NCI-H446 (cell line): Measurements from ENCODE around the gene PARD6B.
A peak's percentile ranks its signal among the peaks of the same experiment; 100 is the strongest.
"Not testable (repeated sequence)": the region's sequence is repeated elsewhere in the genome, so short reads cannot be mapped to it uniquely, and the experiment has no call there.

ENCODE experiments used
- DNase-seq, 2 experiments: peaks; one replicate each; lab custom pipeline; 2025; lab: John Stamatoyannopoulos, UW

PARD6B gene, protein sequence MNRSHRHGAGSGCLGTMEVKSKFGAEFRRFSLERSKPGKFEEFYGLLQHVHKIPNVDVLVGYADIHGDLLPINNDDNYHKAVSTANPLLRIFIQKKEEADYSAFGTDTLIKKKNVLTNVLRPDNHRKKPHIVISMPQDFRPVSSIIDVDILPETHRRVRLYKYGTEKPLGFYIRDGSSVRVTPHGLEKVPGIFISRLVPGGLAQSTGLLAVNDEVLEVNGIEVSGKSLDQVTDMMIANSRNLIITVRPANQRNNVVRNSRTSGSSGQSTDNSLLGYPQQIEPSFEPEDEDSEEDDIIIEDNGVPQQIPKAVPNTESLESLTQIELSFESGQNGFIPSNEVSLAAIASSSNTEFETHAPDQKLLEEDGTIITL

GRCh38 chr20:50731055-50731929 is at the start of gene PARD6B:
Gene PARD6B (plus strand): TSS chr20:50731580. CDS start chr20:50731787, 207 bp downstream.
- peak; percentile 87 to 99 for DNase-seq

GRCh38 chr20:50682065-50682464 is 49.3 kb upstream of the PARD6B start:
- no peak for DNase-seq

- DNase-seq = no peak
Measured at GRCh38 chr20:50682947-50683530, 48.3 kb upstream of the PARD6B start.

DNA sequence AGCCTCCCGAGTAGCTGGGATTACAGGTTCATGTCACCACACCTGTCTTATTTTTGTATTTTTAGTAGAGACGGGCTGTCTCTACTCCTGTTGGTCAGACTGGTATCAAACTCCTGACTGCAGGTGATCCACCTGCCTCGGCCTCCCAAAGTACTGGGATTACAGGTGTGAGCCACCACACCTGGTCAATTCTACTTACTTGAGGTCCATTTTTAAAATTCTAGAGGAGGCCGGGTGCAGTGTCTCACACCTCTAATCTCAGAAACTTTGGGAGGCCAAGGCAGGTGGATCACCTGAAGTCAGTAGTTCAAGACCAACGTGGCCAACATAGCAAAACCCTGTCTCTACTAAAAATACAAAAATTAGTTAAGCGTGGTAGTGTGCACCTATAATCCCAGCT is 47.8 kb upstream of the PARD6B start:
- DNase-seq = no peak

DNA sequence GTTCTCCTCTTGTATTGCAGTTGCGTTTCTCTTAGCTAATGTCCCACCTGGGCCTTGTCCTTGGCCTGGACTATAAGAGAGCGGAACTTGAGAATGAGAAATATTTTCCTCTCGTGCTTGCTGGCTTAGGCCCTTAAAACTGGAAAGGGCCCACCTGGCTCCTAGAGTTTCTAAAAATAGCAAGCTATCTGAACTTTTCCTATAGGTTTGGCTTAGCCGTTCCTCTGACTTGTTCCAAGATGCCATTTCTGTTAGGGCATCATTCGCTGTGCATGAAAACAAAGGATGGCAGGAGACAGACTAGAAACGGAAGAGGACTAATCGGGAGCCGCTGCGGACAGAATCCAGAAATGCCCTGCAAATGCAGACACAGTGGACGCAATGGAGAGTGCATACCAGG is 44.6 kb upstream of the PARD6B start:
- no peak for DNase-seq

DNA sequence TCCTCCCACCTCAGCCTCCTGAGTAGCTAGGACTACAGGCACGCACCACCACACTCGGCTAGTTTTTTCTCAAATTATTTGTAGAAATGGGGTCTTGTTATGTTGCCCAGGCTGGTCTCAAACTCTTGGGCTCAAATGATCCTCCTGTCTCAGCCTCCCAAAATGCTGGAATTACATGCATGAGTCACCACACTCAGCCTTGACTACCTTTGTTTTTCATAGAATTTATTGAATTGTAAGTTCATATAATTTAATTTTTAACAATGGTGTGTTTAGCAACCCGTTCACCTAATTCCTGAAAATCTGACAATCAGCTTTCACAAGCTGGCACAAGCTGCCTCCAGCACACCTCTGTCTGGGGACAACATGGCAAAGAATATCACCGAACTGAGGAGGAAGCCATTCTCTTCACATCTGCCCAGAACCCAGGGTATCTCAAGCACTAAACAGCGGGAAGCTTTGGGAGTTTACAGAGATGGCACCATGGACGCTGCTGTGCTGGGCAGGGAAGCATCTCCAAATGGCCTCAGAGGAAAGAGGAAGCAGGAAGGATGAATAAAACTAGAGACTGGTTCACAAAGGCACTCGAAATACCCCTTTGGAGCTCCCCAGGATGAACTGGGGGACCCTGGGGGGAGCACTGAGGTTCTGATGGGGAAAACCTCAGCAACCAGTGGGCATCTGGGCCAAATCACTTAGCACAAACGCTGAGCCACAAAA is 43.0 kb upstream of the PARD6B start:
- DNase-seq = no peak

DNA sequence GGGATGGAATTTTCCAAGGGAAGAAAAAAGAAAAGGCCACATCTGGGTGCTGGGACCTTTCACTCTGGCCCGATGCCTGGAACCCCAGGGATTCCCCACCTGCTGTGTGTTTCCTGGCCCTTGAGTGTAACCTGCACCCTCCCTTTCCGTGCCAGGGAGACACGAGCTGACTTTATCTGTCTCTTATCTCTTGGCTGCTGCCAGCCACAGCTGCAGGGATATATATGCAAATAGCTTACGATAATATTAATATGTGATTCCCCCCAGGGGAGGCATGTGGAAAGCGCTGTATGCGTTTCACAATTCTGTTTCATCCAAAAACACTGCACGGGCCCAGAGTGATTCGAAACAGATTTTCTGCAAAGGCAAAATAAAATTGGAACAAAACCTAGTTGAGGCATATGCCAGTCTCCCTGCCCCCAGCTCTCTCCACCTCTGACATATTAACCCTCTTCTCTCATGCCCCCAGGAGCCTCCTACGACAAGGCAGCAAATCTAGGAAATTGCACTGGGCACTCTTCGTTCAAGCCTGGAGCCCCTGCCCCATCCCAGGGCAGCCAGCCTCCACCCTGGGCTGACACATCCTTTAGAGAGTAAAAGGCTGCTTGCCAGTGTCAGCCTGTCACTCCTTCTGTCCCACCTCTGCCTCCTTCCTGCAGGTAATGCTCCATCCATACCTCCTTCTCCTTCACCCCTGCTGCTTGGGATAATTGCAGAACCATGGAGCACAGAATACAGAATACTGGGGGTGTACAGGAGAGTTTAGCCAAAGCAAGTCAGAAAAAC is 41.3 kb upstream of the PARD6B start:
- no peak for DNase-seq

GRCh38 chr20:50690650-50691572 is 40.5 kb upstream of the PARD6B start, which contains the start of gene RIPOR3:
Gene RIPOR3 (minus strand): TSS chr20:50691542. CDS start chr20:50691128, 414 bp downstream.
- no peak for DNase-seq

GRCh38 chr20:50691573-50692551 is 39.5 kb upstream of the PARD6B start:
- no peak for DNase-seq

- no peak for DNase-seq
Measured at GRCh38 chr20:50692552-50692933, 38.8 kb upstream of the PARD6B start.

DNA sequence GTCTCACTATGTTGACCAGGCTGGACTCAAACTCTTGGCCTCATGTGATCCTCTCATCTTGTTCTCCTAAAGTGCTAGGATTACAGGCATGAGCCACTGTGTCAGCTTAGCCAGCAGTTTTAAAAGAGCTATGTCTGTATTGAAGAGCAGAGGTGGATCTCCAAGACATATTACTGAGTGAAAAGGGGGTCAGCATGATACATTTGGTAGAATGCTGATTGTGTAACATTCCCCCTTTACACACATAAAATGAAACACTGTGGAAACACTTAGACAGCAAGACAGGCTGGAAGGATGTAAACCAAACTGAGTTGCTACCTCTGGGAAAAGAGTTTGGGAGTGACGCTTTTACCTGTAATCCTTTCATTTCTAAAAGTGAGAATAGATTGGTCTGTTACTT is 38.4 kb upstream of the PARD6B start:
- DNase-seq = no peak

- DNase-seq = no peak
Measured at GRCh38 chr20:50694379-50695134, 36.8 kb upstream of the PARD6B start.

DNA sequence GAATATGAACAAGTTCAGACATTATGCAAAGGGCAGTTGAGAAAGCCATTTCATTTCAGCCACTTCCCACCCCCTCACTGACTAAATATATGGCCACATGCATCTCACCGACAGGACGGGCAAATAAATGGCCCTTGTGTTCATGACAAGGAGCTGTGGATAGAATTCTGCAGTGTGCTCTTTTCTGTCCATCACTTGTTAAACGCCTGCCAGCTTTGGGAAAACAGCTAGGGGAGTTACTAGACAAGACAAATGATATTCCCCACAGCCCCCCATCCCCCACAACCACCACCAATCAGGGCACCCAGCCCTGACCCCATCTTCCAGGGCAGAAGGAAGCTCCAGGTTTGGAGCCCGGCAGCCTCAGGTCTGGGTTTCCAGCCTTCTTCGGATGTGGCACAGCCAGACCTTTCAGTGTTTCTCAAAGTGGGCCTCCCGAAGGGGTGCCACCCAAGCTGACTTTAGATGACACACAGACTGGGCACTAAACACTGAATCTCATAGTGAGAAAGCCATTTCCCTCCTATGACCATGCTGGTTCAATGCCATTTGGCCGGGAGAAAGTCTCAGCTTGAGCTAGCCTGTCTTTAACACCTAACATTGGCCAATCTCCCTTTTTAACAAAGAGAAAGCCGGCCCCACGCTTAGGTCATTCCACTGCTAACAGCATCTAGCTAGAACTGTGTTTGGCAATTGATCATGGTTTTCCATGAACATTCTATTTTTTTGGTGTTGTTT is 36.1 kb upstream of the PARD6B start:
- no peak for DNase-seq

DNA sequence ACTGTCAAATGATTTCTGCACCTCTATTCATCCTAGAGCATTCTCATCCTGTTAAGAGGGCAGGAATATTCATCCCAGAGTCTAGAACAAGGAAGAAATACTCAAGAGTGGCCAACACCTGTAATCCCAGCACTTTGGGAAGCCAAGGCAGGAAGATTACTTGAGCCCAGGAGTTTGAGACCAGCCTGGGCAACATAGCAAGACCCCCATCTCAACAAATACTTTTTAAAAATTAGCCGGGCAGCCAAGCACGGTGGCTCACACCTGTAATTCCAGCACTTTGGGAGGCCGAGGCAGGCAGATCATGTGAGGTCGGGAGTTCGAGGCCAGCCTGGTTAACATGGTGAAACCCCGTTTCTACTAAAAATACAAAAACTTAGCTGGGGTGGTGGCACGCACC is 33.1 kb upstream of the PARD6B start:
- not testable (repeated sequence) for DNase-seq

DNA sequence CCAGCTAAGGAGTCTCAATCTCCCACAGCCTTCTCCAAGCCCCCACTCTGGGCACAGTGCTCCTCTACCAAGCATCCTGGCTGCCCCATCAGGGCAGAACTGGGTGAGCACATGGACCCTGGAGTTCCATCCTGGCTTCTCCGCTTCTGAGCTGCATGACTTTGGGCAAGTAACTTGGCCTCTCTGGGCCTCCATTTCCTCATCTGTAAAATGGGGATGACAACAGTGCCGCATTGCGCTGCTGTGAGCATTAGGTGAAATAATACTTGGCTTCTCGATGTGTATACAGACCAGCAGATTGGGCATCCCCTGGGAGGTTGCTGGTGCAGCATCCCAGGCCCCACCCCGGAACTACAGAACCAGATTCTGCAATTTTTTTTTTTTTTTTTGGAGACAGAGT is 31.7 kb upstream of the PARD6B start:
- no peak for DNase-seq

- DNase-seq = no peak
Measured at GRCh38 chr20:50701041-50701963, 30.1 kb upstream of the PARD6B start.
